Gastroesophageal sphincter (tissue), 3 donors: ENCODE data around the gene PFKL.

Experiments
- CTCF ChIP-seq, 4 experiments: fragments of 200-600 bp in 2 of 4; fragments of 450-650 bp in 2 of 4; sonication (generic) in 1 of 4; IDR thresholded peaks; one replicate each; pipeline ENCODE4 v1.5.1; 2017 to 2019; ENCODE audit warnings: antibody characterized with exemption in 4 of 4, mild to moderate bottlenecking in 2 of 4, moderate library complexity in 2 of 4
- EP300 ChIP-seq: sonication (generic); formaldehyde crosslinking; IDR thresholded peaks from one replicate; pipeline ENCODE4 v1.6.1; 2017; ENCODE audit warnings: antibody characterized with exemption, mild to moderate bottlenecking
- POLR2A ChIP-seq, 2 donors: fragments of 450-650 bp; IDR thresholded peaks; one replicate each; pipeline ENCODE4 v1.6.1; 2017; ENCODE audit warnings: antibody characterized with exemption in 2 of 2, mild to moderate bottlenecking in 2 of 2, moderate library complexity in 1 of 2
- POLR2AphosphoS5 ChIP-seq: sonication (generic); formaldehyde crosslinking; IDR thresholded peaks from one replicate; pipeline ENCODE4 v1.6.1; 2017; ENCODE audit warnings: antibody characterized with exemption

GRCh38 chr21:44291078-44291935 is 8.5 kb upstream of the PFKL start:
- no peak for TF ChIP-seq POLR2AphosphoS5
- no peak for TF ChIP-seq EP300
- TF ChIP-seq CTCF (IDR thresholded peaks at IDR 0.05) = no peak
- TF ChIP-seq POLR2A (IDR thresholded peaks at IDR 0.05) = no peak
